RWPE1 (cell line): ENCODE results near the gene ZDHHC8.

Source experiments
- CTCF ChIA-PET: fragments of 350-600 bp; sonication (Branson Sonifier 250); formaldehyde crosslinking; extraction: SDS; loops from one replicate; lab custom pipeline; 2021; lab: Yijun Ruan, JAX
- POLR2A ChIA-PET: fragments of 400-600 bp; formaldehyde crosslinking; extraction: SDS; loops from one replicate; lab custom pipeline; 2020; ENCODE audit warnings: antibody characterized with exemption; ENCODE audit not compliant: low non-redundant PET; lab: Yijun Ruan, JAX
- DNase-seq: peaks from one replicate; pipeline ENCODE4 v3.0.0; 2012; ENCODE audit warnings: low spot score
- H3K27ac ChIP-seq: fragments of 450-650 bp; 2 replicates; pipeline ENCODE4 v1.5.1; 2017
- CTCF ChIP-seq: fragments of 450-650 bp; conservative IDR thresholded peaks from 2 replicates; pipeline ENCODE4 v1.5.1; 2017; ENCODE audit warnings: low read depth, mild to moderate bottlenecking

Gene ZDHHC8

GRCh38 chr22:20096574-20097420, 34.8 kb upstream of the ZDHHC8 start:
- CTCF ChIA-PET = no interaction called here
- TF ChIP-seq CTCF = no peak
- POLR2A ChIA-PET = no interaction called here

GRCh38 chr22:20099099-20099711, 32.4 kb upstream of the ZDHHC8 start:
- ChIA-PET CTCF (no interaction called here), POLR2A (no interaction called here)
- no peak for TF ChIP-seq CTCF
- peak overlapping the region; percentile 23; the same call in 1 of the 2 replicates for H3K27ac ChIP-seq
- DNase-seq = no peak

More at GRCh38 chr22:20096574-20097420, 34.8 kb upstream of the ZDHHC8 start:
- H3K27ac ChIP-seq = no peak overlapping the region
- DNase-seq = no peak

GRCh38 chr22:20101638-20102037, 30.0 kb upstream of the ZDHHC8 start:
- ChIA-PET POLR2A (no interaction called here), CTCF (no interaction called here)
- H3K27ac ChIP-seq = no peak overlapping the region
- DNase-seq = no peak
- no peak for TF ChIP-seq CTCF

- ChIA-PET POLR2A (no interaction called here), CTCF (no interaction called here)
- TF ChIP-seq CTCF = no peak
- H3K27ac ChIP-seq = no peak overlapping the region
- no peak for DNase-seq
Measured at GRCh38 chr22:20102203-20102780, 29.3 kb upstream of the ZDHHC8 start.

GRCh38 chr22:20105456-20106204, 26.0 kb upstream of the ZDHHC8 start:
- CTCF ChIA-PET = interaction anchor here (0.6 kb wide), 2 partner anchors 149 to 404 kb away, joined by 3 to 4 read pairs; no protein-coding TSS in a partner anchor
- POLR2A ChIA-PET = no interaction called here
- peak overlapping the region; percentile 87 for H3K27ac ChIP-seq
- TF ChIP-seq CTCF = no peak
- no peak for DNase-seq
